HepG2 (cell line): ENCODE results near the gene HTR3B. TPM values are rescaled to one million over a fixed set of nuclear protein-coding genes. Genes with fewer than 3 reads are reported as not detected.
"Not testable (repeated sequence)": the region's sequence is repeated elsewhere in the genome, so short reads cannot be mapped to it uniquely, and the experiment has no call there.

Experiments
- ATAC-seq: fragments of 200-7000 bp; cut with Tn5 transposase; 3 replicates; pipeline ENCODE4 v1.9.1; 2020; ENCODE audit warnings: mild to moderate bottlenecking, moderate library complexity
- BruUV-seq: library from RNA; stranded (reverse); fragments of 400-500 nt; replicated peaks from 2 replicates; lab custom pipeline; 2021; lab: Mats Ljungman, UMichigan
- CTCF ChIA-PET: fragments of 300-600 bp; formaldehyde crosslinking; extraction: SDS; loops from one replicate; lab custom pipeline; 2021; ENCODE audit warnings: low total read pairs, inconsistent platforms, low intra/inter-chr PET ratio; lab: Yijun Ruan, JAX
- POLR2A ChIA-PET: fragments of 350-600 bp; sonication (Branson Sonifier 250); formaldehyde crosslinking; loops from one replicate; lab custom pipeline; 2020; ENCODE audit warnings: antibody characterized with exemption, inconsistent platforms; lab: Yijun Ruan, JAX
- DNase-seq: peaks from one replicate; pipeline ENCODE4 v3.0.0-alpha.2; 2015; ENCODE audit warnings: low spot score
- FAIRE-seq: peaks from 3 replicates; lab custom pipeline; 2011; peaks lifted over from hg19 to GRCh38; lab: Jason Lieb, UNC
- H2AFZ ChIP-seq: one replicate; pipeline ENCODE4 v1.6.1; 2011; ENCODE audit warnings: low read length, inconsistent platforms
- H3K27ac ChIP-seq: fragments of 300-600 bp; 3 replicates; pipeline ENCODE4 v1.8.0; 2011; ENCODE audit warnings: mixed run types, mild to moderate bottlenecking, mixed read lengths, low read length, inconsistent platforms; ENCODE audit not compliant: insufficient read depth; ENCODE audit errors: extremely low read length
- H3K27me3 ChIP-seq, 2 experiments: fragments of 200-600 bp in 1 of 2; 2 replicates in 1 of 2; 3 replicates in 1 of 2; pipeline versions ENCODE4 v1.6.0 to v1.8.0; 2011; ENCODE audit warnings: low read length in 2 of 2, mild to moderate bottlenecking in 2 of 2, moderate library complexity in 2 of 2, inconsistent platforms in 1 of 2; ENCODE audit not compliant: insufficient read depth in 2 of 2, control insufficient read depth in 1 of 2
- H3K36me3 ChIP-seq, 2 experiments: fragments of 200-600 bp in 1 of 2; replicated peaks in 1 of 2; 2 replicates in 1 of 2; 3 replicates in 1 of 2; pipeline versions ENCODE4 v1.5.1 to v1.8.0; 2011; ENCODE audit warnings: low read length in 2 of 2, inconsistent platforms in 1 of 2; ENCODE audit not compliant: insufficient read depth in 2 of 2, control insufficient read depth in 1 of 2
- H3K4me1 ChIP-seq: 2 replicates; pipeline ENCODE4 v1.5.1; 2012; ENCODE audit warnings: low read length, inconsistent platforms; ENCODE audit not compliant: insufficient read depth
- H3K4me2 ChIP-seq: 2 replicates; pipeline ENCODE4 v1.6.0; 2011; ENCODE audit warnings: low read depth, low read length, inconsistent platforms
- H3K4me3 ChIP-seq, 3 experiments: fragments of 200-600 bp in 1 of 3; sonication (generic), shearing (Covaris generic) in 1 of 3; replicated peaks in 1 of 3; 2 replicates each; pipeline ENCODE4 v1.5.1; 2011 to 2016; ENCODE audit warnings: low read length in 3 of 3, inconsistent platforms in 2 of 3, low read depth in 2 of 3, mild to moderate bottlenecking in 2 of 3, control low read depth in 1 of 3, mixed read lengths in 1 of 3; ENCODE audit not compliant: insufficient read depth in 1 of 3
- H3K79me2 ChIP-seq: one replicate; pipeline ENCODE4 v1.6.1; 2011; ENCODE audit warnings: low read length, inconsistent platforms; ENCODE audit not compliant: insufficient read depth
- H3K9ac ChIP-seq: 2 replicates; pipeline ENCODE4 v1.6.0; 2011; ENCODE audit warnings: mild to moderate bottlenecking, low read depth, low read length, inconsistent platforms; ENCODE audit not compliant: insufficient read depth
- H3K9me3 ChIP-seq: 2 replicates; pipeline ENCODE4 v1.5.1; 2012; ENCODE audit warnings: mild to moderate bottlenecking, low read length
- H4K20me1 ChIP-seq: 2 replicates; pipeline ENCODE4 v1.6.0; 2011; ENCODE audit warnings: inconsistent platforms, mild to moderate bottlenecking, low read length, moderate library complexity; ENCODE audit not compliant: insufficient read depth
- CHD4 ChIP-seq: fragments of 200-600 bp; sonication (generic); IDR thresholded peaks from 2 replicates; pipeline ENCODE4 v1.7.0; 2017; ENCODE audit warnings: mild to moderate bottlenecking, low read length, borderline replicate concordance
- DPF2 ChIP-seq: sonication (generic); formaldehyde crosslinking; IDR thresholded peaks from 2 replicates; pipeline ENCODE4 v1.4.0; 2020; ENCODE audit warnings: mild to moderate bottlenecking, low read depth, missing genetic modification reagents, borderline replicate concordance
- JDP2 ChIP-seq: sonication (generic); formaldehyde crosslinking; IDR thresholded peaks from 2 replicates; pipeline ENCODE4 v1.8.1; 2022; ENCODE audit warnings: missing genetic modification reagents, borderline replicate concordance
- KMT2A ChIP-seq: sonication (generic); formaldehyde crosslinking; IDR thresholded peaks from 2 replicates; pipeline ENCODE4 v1.4.0; 2020; ENCODE audit warnings: missing genetic modification reagents
- MAFG ChIP-seq: sonication (generic); formaldehyde crosslinking; IDR thresholded peaks from 2 replicates; pipeline ENCODE4 v1.5.1; 2020; ENCODE audit warnings: mild to moderate bottlenecking, missing genetic modification reagents
- MEF2D ChIP-seq: sonication (generic); formaldehyde crosslinking; IDR thresholded peaks from 2 replicates; pipeline ENCODE4 v1.5.1; 2020; ENCODE audit warnings: mild to moderate bottlenecking, missing genetic modification reagents
- NFE2L1 ChIP-seq: sonication (generic); formaldehyde crosslinking; IDR thresholded peaks from 2 replicates; pipeline ENCODE4 v1.4.0; 2020; ENCODE audit warnings: missing genetic modification reagents, mild to moderate bottlenecking, borderline replicate concordance
- ONECUT2 ChIP-seq: sonication (generic); formaldehyde crosslinking; IDR thresholded peaks from 2 replicates; pipeline ENCODE4 v1.4.0; 2020; ENCODE audit warnings: missing genetic modification reagents
- PPARG ChIP-seq: conservative IDR thresholded peaks from 2 replicates; pipeline ENCODE4 v1.6.1; 2016; ENCODE audit warnings: missing biosample characterization, missing genetic modification reagents
- TBP ChIP-seq: sonication (generic); formaldehyde crosslinking; IDR thresholded peaks from 2 replicates; pipeline ENCODE4 v1.5.0; 2020; ENCODE audit warnings: missing genetic modification reagents
- ZBTB1 ChIP-seq: sonication (generic); formaldehyde crosslinking; IDR thresholded peaks from 2 replicates; pipeline ENCODE4 v1.4.0; 2020; ENCODE audit warnings: missing genetic modification reagents, borderline replicate concordance
- ZBTB21 ChIP-seq: sonication (generic); formaldehyde crosslinking; IDR thresholded peaks from 2 replicates; pipeline ENCODE4 v1.4.0; 2020; ENCODE audit warnings: missing genetic modification reagents
- ZFP62 ChIP-seq: sonication (generic); formaldehyde crosslinking; IDR thresholded peaks from 2 replicates; pipeline ENCODE4 v1.4.0; 2020; ENCODE audit warnings: missing genetic modification reagents
- ZMAT3 ChIP-seq: sonication (generic); formaldehyde crosslinking; conservative IDR thresholded peaks from 2 replicates; pipeline ENCODE4 v1.7.0; 2021; ENCODE audit warnings: missing genetic modification reagents
- ZNF24 ChIP-seq: fragments of 450-650 bp; IDR thresholded peaks from 2 replicates; pipeline ENCODE4 v1.6.1; 2017; ENCODE audit warnings: antibody characterized with exemption, mild to moderate bottlenecking
- ZNF274 ChIP-seq: sonication (generic); formaldehyde crosslinking; IDR thresholded peaks from 2 replicates; pipeline ENCODE4 v1.5.1; 2020; ENCODE audit warnings: mild to moderate bottlenecking, missing genetic modification reagents
- ZNF343 ChIP-seq: sonication (generic); formaldehyde crosslinking; IDR thresholded peaks from 2 replicates; pipeline ENCODE4 v1.4.0; 2020; ENCODE audit warnings: mild to moderate bottlenecking, missing genetic modification reagents
- ZNF557 ChIP-seq: sonication (generic); formaldehyde crosslinking; IDR thresholded peaks from 2 replicates; pipeline ENCODE4 v1.4.0; 2020; ENCODE audit warnings: missing genetic modification reagents
- ZNF784 ChIP-seq: sonication (generic); formaldehyde crosslinking; IDR thresholded peaks from 2 replicates; pipeline ENCODE4 v1.5.1; 2020; ENCODE audit warnings: missing genetic modification reagents, mild to moderate bottlenecking, borderline replicate concordance
- WGBS: methylation state at CpG from one replicate; pipeline ENCODE4 v1.1.6; 2017; ENCODE audit warnings: low lambda C conversion rate; 5-methylcytosine and 5-hydroxymethylcytosine counted together
- in situ Hi-C: cut with HindIII; loops from 2 replicates; pipeline ENCODE4 v1.10.0; 2017; ENCODE audit warnings: low pct_unique_long_range_greater_than_20kb; ENCODE audit not compliant: extremely low pct_ligation_motif_present
- intact Hi-C: fragments of 100-400 bp; cut with micrococcal nuclease; formaldehyde crosslinking; loops from one replicate; pipeline ENCODE4 v1.10.0; 2022; ENCODE audit not compliant: unreplicated experiment
- polyA plus RNA-seq, 8 experiments: library from polyadenylated mRNA; depleted of rRNA in 3 of 8; stranded (reverse) in 7 of 8; unstranded in 1 of 8; fragments of >200 nt; fragmentation: Illumina TruSeq in 4 of 8; extraction: Trizol in 4 of 8; gene quantifications; 2 replicates each; pipeline versions ENCODE4 v1.2.1 to v1.2.3, GENCODE V29; 2011 to 2016; ENCODE audit warnings: low read depth in 4 of 8, missing spikeins in 1 of 8, mixed read lengths in 1 of 8; ENCODE audit not compliant: insufficient read depth in 1 of 8
- total RNA-seq, 5 experiments: library from RNA; depleted of rRNA; stranded (reverse); fragments of >200 nt; fragmentation: Illumina TruSeq; extraction: Trizol; gene quantifications; 2 replicates each; pipeline ENCODE4 v1.2.3, GENCODE V29; 2016; ENCODE audit warnings: low read depth in 1 of 5

HTR3B gene
- total and polyA plus RNA-seq, 2 of the 13 experiments (the other 11 are each of a cell fraction or from before 2014, with no cell fraction given) = 0.09 to 1.7 TPM

DNA sequence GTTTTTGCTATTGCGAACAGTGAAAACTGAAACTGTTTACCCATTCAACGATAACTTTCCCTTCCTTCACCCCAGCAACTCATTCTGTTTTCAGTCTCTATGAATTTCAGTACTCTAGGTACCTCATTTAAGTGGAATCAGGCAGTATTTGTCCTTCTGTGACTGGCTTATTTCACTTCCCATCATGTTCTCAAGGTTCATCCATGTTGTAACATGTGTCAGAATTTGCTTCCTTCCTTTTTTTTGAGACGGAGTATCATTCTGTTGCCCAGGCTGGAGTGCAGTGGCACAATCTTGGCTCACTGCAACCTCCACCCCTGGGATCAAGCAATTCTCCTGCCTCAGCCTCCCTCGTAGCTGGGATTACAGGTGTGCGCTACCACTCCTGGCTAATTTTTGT is 23.7 kb downstream of the HTR3B start (continued):
- TF ChIP-seq ZNF784 (CRISPR knock-in tag) (no peak), TBP (CRISPR knock-in tag) (no peak)

- FAIRE-seq (no peak), ATAC-seq (no peak), DNase-seq (no peak)
- no TSS peak for BruUV-seq
- no peak overlapping the region for H3K27ac ChIP-seq
- no peak overlapping the region for H3K9ac ChIP-seq
- ChIA-PET POLR2A (no interaction called here), CTCF (no interaction called here)
- H4K20me1 ChIP-seq = no peaks in the 10 kb centered on the region
- H3K4me3 ChIP-seq = no peak overlapping the region
- no peak overlapping the region for H3K4me2 ChIP-seq
- TF ChIP-seq JDP2 (CRISPR knock-in tag) = no peak
- TF ChIP-seq ONECUT2 = no peak
- TF ChIP-seq ZNF24 = no peak
- no peak for TF ChIP-seq DPF2 (CRISPR knock-in tag)
- no peak for TF ChIP-seq ZNF557 (CRISPR knock-in tag)
- TF ChIP-seq ZBTB1 (CRISPR knock-in tag) = no peak
- TF ChIP-seq KMT2A (CRISPR knock-in tag) = no peak
- no peak for TF ChIP-seq CHD4
- no peak for TF ChIP-seq ZFP62 (CRISPR knock-in tag)
- TF ChIP-seq PPARG (CRISPR knock-in tag) = no peak
- no peak for TF ChIP-seq NFE2L1 (CRISPR knock-in tag)
- TF ChIP-seq MAFG (CRISPR knock-in tag) = no peak
- TF ChIP-seq ZNF343 (CRISPR knock-in tag) = no peak
- TF ChIP-seq MEF2D (CRISPR knock-in tag) = no peak
- no peak for TF ChIP-seq ZNF274 (CRISPR knock-in tag)
- TF ChIP-seq ZMAT3 = no peak
- no peak for TF ChIP-seq ZBTB21 (CRISPR knock-in tag)
- no peaks in the 10 kb centered on the region for H3K79me2 ChIP-seq
- intact Hi-C loops = no loop called here
- in situ Hi-C loops = no loop called here
- H2AFZ ChIP-seq = no peak overlapping the region
- H3K9me3 ChIP-seq = no peaks in the 10 kb centered on the region
- H3K36me3 ChIP-seq = no peaks in the 10 kb centered on the region
- H3K27me3 ChIP-seq = peaks cover 2 to 8% of the 10 kb centered on the region in 2 experiments; a peak in 3 of 5 replicates
- H3K4me1 ChIP-seq = no peaks in the 10 kb centered on the region
- WGBS = 18% methylated on average over 7 of the region's 7 CpGs
Measured at GRCh38 chr11:113932788-113933187, 28.2 kb downstream of the HTR3B start.

GRCh38 chr11:113934193-113934592 is 29.6 kb downstream of the HTR3B start:
- FAIRE-seq, intact Hi-C loops, DNase-seq, CTCF ChIA-PET, BruUV-seq, ATAC-seq, H3K36me3 ChIP-seq, H3K4me2 ChIP-seq, H3K79me2 ChIP-seq, POLR2A ChIA-PET, H3K4me3 ChIP-seq, H3K9ac ChIP-seq, H3K27ac ChIP-seq, H4K20me1 ChIP-seq, H2AFZ ChIP-seq, H3K9me3 ChIP-seq, H3K27me3 ChIP-seq, H3K4me1 ChIP-seq, in situ Hi-C loops: not testable (repeated sequence)
- WGBS = 81% methylated on average over 3 of the region's 3 CpGs
